Effector memory CD4-positive, alpha-beta T cell (primary cell): ENCODE results near the gene HPCAL1.

ENCODE experiments used
- DNase-seq, 3 donors: peaks; one replicate each; pipeline ENCODE4 v3.0.0-alpha.2; 2020
- H3K27ac ChIP-seq: 2 replicates; pipeline ENCODE4 v1.7.0; 2013; ENCODE audit warnings: mild to moderate bottlenecking, low read length, moderate library complexity; ENCODE audit not compliant: insufficient read depth, poor library complexity, severe bottlenecking
- H3K27me3 ChIP-seq: replicated peaks from 2 replicates; pipeline ENCODE4 v1.7.0; 2013; ENCODE audit warnings: mild to moderate bottlenecking, low read length; ENCODE audit not compliant: insufficient read depth, control insufficient read depth, poor library complexity, severe bottlenecking
- H3K36me3 ChIP-seq: 2 replicates; pipeline ENCODE4 v1.7.0; 2013; ENCODE audit warnings: mild to moderate bottlenecking, low read length, moderate library complexity; ENCODE audit not compliant: control insufficient read depth, insufficient read depth
- H3K4me1 ChIP-seq: 2 replicates; pipeline ENCODE4 v1.7.0; 2013; ENCODE audit warnings: low read length, mild to moderate bottlenecking; ENCODE audit not compliant: control insufficient read depth, insufficient read depth, poor library complexity, severe bottlenecking
- H3K4me3 ChIP-seq: 2 replicates; pipeline ENCODE4 v1.7.0; 2013; ENCODE audit warnings: low read length, low read depth, mild to moderate bottlenecking; ENCODE audit not compliant: insufficient read depth, poor library complexity, severe bottlenecking
- H3K9me3 ChIP-seq: 2 replicates; pipeline ENCODE4 v1.7.0; 2013; ENCODE audit warnings: mild to moderate bottlenecking, low read length, moderate library complexity; ENCODE audit not compliant: control insufficient read depth

HPCAL1 gene

GRCh38 chr2:10447895-10448575 is 145.3 kb downstream of the HPCAL1 start, which contains the start of gene ODC1:
ODC1 (minus strand) TSS chr2:10448327; CDS start chr2:10445032, 3,295 bp downstream.
- Histone ChIP-seq H3K27ac (peak within 1 kb of the TSS; percentile 82), H3K9me3 (no peaks in the 10 kb centered on the region), H3K36me3 (peaks cover 22% of the 10 kb centered on the region), H3K4me3 (peak within 1 kb of the TSS; percentile 62), H3K4me1 (peaks cover 23% of the 10 kb centered on the region), H3K27me3 (no peaks in the 10 kb centered on the region)
- peak; percentile 96 to 99 (median 98) for DNase-seq

GRCh38 chr2:10448576-10449485 is 146.1 kb downstream of the HPCAL1 start:
- DNase-seq, result peak; percentile 39 to 92 (median 89)
- peak overlapping the region; percentile 62 for H3K4me3 ChIP-seq
- peaks cover 23% of the 10 kb centered on the region for H3K4me1 ChIP-seq
- peaks cover 14% of the 10 kb centered on the region for H3K36me3 ChIP-seq
- H3K27me3 ChIP-seq, result no peaks in the 10 kb centered on the region
- H3K27ac ChIP-seq, result peak overlapping the region; percentile 82
- H3K9me3 ChIP-seq, result no peaks in the 10 kb centered on the region

GRCh38 chr2:10449486-10449831 is 146.8 kb downstream of the HPCAL1 start:
- peak overlapping the region; percentile 62 for H3K4me3 ChIP-seq
- H3K27me3 ChIP-seq, result no peaks in the 10 kb centered on the region
- H3K9me3 ChIP-seq, result no peaks in the 10 kb centered on the region
- peaks cover 7% of the 10 kb centered on the region for H3K36me3 ChIP-seq
- no peak for DNase-seq
- peaks cover 23% of the 10 kb centered on the region for H3K4me1 ChIP-seq
- H3K27ac ChIP-seq, result no peak overlapping the region

- no peaks in the 10 kb centered on the region for H3K9me3 ChIP-seq
- no peak for DNase-seq
- peaks cover 23% of the 10 kb centered on the region for H3K4me1 ChIP-seq
- no peak overlapping the region for H3K27ac ChIP-seq
- H3K27me3 ChIP-seq, result no peaks in the 10 kb centered on the region
- peaks cover 1% of the 10 kb centered on the region for H3K36me3 ChIP-seq
- H3K4me3 ChIP-seq, result no peak overlapping the region
Measured at GRCh38 chr2:10449838-10450691, 147.4 kb downstream of the HPCAL1 start.

- Histone ChIP-seq H3K4me1 (peaks cover 17% of the 10 kb centered on the region), H3K36me3 (no peaks in the 10 kb centered on the region), H3K4me3 (no peak overlapping the region), H3K27ac (no peak overlapping the region), H3K9me3 (no peaks in the 10 kb centered on the region), H3K27me3 (no peaks in the 10 kb centered on the region)
- DNase-seq, result no peak
Measured at GRCh38 chr2:10451819-10452218, 149.1 kb downstream of the HPCAL1 start.

- DNase-seq, result no peak
- Histone ChIP-seq H3K36me3 (no peaks in the 10 kb centered on the region), H3K27me3 (no peaks in the 10 kb centered on the region), H3K4me1 (peaks cover 12% of the 10 kb centered on the region), H3K27ac (no peak overlapping the region), H3K9me3 (no peaks in the 10 kb centered on the region), H3K4me3 (no peak overlapping the region)
Measured at GRCh38 chr2:10452312-10452711, 149.6 kb downstream of the HPCAL1 start.

GRCh38 chr2:10452956-10453904 is 150.5 kb downstream of the HPCAL1 start:
- Histone ChIP-seq H3K36me3 (no peaks in the 10 kb centered on the region), H3K27ac (no peak overlapping the region), H3K27me3 (no peaks in the 10 kb centered on the region), H3K4me3 (no peak overlapping the region), H3K9me3 (no peaks in the 10 kb centered on the region), H3K4me1 (peaks cover 8% of the 10 kb centered on the region)
- no peak for DNase-seq

GRCh38 chr2:10453905-10454298 is 151.2 kb downstream of the HPCAL1 start:
- DNase-seq, result no peak
- H3K4me3 ChIP-seq, result no peak overlapping the region
- H3K9me3 ChIP-seq, result no peaks in the 10 kb centered on the region
- H3K27me3 ChIP-seq, result no peaks in the 10 kb centered on the region
- no peak overlapping the region for H3K27ac ChIP-seq
- H3K36me3 ChIP-seq, result no peaks in the 10 kb centered on the region
- H3K4me1 ChIP-seq, result peaks cover 5% of the 10 kb centered on the region

GRCh38 chr2:10454505-10454904 is 151.8 kb downstream of the HPCAL1 start:
- Histone ChIP-seq H3K36me3 (no peaks in the 10 kb centered on the region), H3K4me1 (no peaks in the 10 kb centered on the region), H3K9me3 (no peaks in the 10 kb centered on the region), H3K27ac (no peak overlapping the region), H3K4me3 (no peak overlapping the region), H3K27me3 (no peaks in the 10 kb centered on the region)
- no peak for DNase-seq
